ENCODE results near the gene ZFR2.

Gene ZFR2

GRCh38 chr19:3807574-3808354 lies 61.1 kb downstream of the ZFR2 start:
- Histone ChIP-seq H3K9me3 (ENCODE audit: control insufficient read depth, insufficient read depth, low read length) (no peaks in the 10 kb centered on the region), H3K27me3 (ENCODE audit: control insufficient read depth, insufficient read depth, low read length) (no peaks in the 10 kb centered on the region), H3K4me1 (ENCODE audit: control insufficient read depth, insufficient read depth, low read length) (no peaks in the 10 kb centered on the region), H3K9ac (ENCODE audit: low read depth, low read length) (no peak overlapping the region), H3K4me3 (ENCODE audit: low read depth, low read length) (no peak overlapping the region), H3K36me3 (ENCODE audit: control insufficient read depth, insufficient read depth, low read length) (no peaks in the 10 kb centered on the region)

- Histone ChIP-seq H3K27me3 (ENCODE audit: control insufficient read depth, insufficient read depth, low read length) (peaks cover under 1% of the 10 kb centered on the region), H3K9ac (ENCODE audit: low read depth, low read length) (no peak overlapping the region), H3K9me3 (ENCODE audit: control insufficient read depth, insufficient read depth, low read length) (no peaks in the 10 kb centered on the region), H3K4me1 (ENCODE audit: control insufficient read depth, insufficient read depth, low read length) (no peaks in the 10 kb centered on the region), H3K36me3 (ENCODE audit: control insufficient read depth, insufficient read depth, low read length) (no peaks in the 10 kb centered on the region), H3K4me3 (ENCODE audit: low read depth, low read length) (no peak overlapping the region)
Measured at GRCh38 chr19:3807131-3807480, 61.7 kb downstream of the ZFR2 start.

GRCh38 chr19:3805859-3806258 lies 63.0 kb downstream of the ZFR2 start:
- no peaks in the 10 kb centered on the region for H3K36me3 ChIP-seq (ENCODE audit: control insufficient read depth, insufficient read depth, low read length)
- no peak overlapping the region for H3K9ac ChIP-seq (ENCODE audit: low read depth, low read length)
- H3K4me3 ChIP-seq (ENCODE audit: low read depth, low read length), result no peak overlapping the region
- no peaks in the 10 kb centered on the region for H3K9me3 ChIP-seq (ENCODE audit: control insufficient read depth, insufficient read depth, low read length)
- H3K27me3 ChIP-seq (ENCODE audit: control insufficient read depth, insufficient read depth, low read length), result peaks cover 5% of the 10 kb centered on the region
- no peaks in the 10 kb centered on the region for H3K4me1 ChIP-seq (ENCODE audit: control insufficient read depth, insufficient read depth, low read length)

GRCh38 chr19:3804429-3804828 lies 64.4 kb downstream of the ZFR2 start:
- no peak overlapping the region for H3K9ac ChIP-seq (ENCODE audit: low read depth, low read length)
- H3K27me3 ChIP-seq (ENCODE audit: control insufficient read depth, insufficient read depth, low read length), result peaks cover 5% of the 10 kb centered on the region
- no peaks in the 10 kb centered on the region for H3K36me3 ChIP-seq (ENCODE audit: control insufficient read depth, insufficient read depth, low read length)
- no peak overlapping the region for H3K4me3 ChIP-seq (ENCODE audit: low read depth, low read length)
- H3K4me1 ChIP-seq (ENCODE audit: control insufficient read depth, insufficient read depth, low read length), result no peaks in the 10 kb centered on the region
- H3K9me3 ChIP-seq (ENCODE audit: control insufficient read depth, insufficient read depth, low read length), result no peaks in the 10 kb centered on the region

GRCh38 chr19:3803986-3804385 lies 64.9 kb downstream of the ZFR2 start:
- no peaks in the 10 kb centered on the region for H3K4me1 ChIP-seq (ENCODE audit: control insufficient read depth, insufficient read depth, low read length)
- peaks cover 5% of the 10 kb centered on the region for H3K27me3 ChIP-seq (ENCODE audit: control insufficient read depth, insufficient read depth, low read length)
- H3K36me3 ChIP-seq (ENCODE audit: control insufficient read depth, insufficient read depth, low read length), result no peaks in the 10 kb centered on the region
- no peak overlapping the region for H3K9ac ChIP-seq (ENCODE audit: low read depth, low read length)
- H3K9me3 ChIP-seq (ENCODE audit: control insufficient read depth, insufficient read depth, low read length), result no peaks in the 10 kb centered on the region
- no peak overlapping the region for H3K4me3 ChIP-seq (ENCODE audit: low read depth, low read length)

- H3K36me3 ChIP-seq (ENCODE audit: control insufficient read depth, insufficient read depth, low read length), result no peaks in the 10 kb centered on the region
- no peaks in the 10 kb centered on the region for H3K4me1 ChIP-seq (ENCODE audit: control insufficient read depth, insufficient read depth, low read length)
- peaks cover 5% of the 10 kb centered on the region for H3K27me3 ChIP-seq (ENCODE audit: control insufficient read depth, insufficient read depth, low read length)
- H3K4me3 ChIP-seq (ENCODE audit: low read depth, low read length), result no peak overlapping the region
- no peaks in the 10 kb centered on the region for H3K9me3 ChIP-seq (ENCODE audit: control insufficient read depth, insufficient read depth, low read length)
- no peak overlapping the region for H3K9ac ChIP-seq (ENCODE audit: low read depth, low read length)
Measured at GRCh38 chr19:3803114-3803888, 65.5 kb downstream of the ZFR2 start.

- Histone ChIP-seq H3K4me1 (ENCODE audit: control insufficient read depth, insufficient read depth, low read length) (no peaks in the 10 kb centered on the region), H3K9me3 (ENCODE audit: control insufficient read depth, insufficient read depth, low read length) (no peaks in the 10 kb centered on the region), H3K9ac (ENCODE audit: low read depth, low read length) (no peak overlapping the region), H3K4me3 (ENCODE audit: low read depth, low read length) (peak overlapping the region; percentile 58), H3K36me3 (ENCODE audit: control insufficient read depth, insufficient read depth, low read length) (no peaks in the 10 kb centered on the region), H3K27me3 (ENCODE audit: control insufficient read depth, insufficient read depth, low read length) (peaks cover 5% of the 10 kb centered on the region)
Measured at GRCh38 chr19:3801412-3802096, 67.3 kb downstream of the ZFR2 start.

- no peak overlapping the region for H3K9ac ChIP-seq (ENCODE audit: low read depth, low read length)
- peak overlapping the region; percentile 58 for H3K4me3 ChIP-seq (ENCODE audit: low read depth, low read length)
- H3K4me1 ChIP-seq (ENCODE audit: control insufficient read depth, insufficient read depth, low read length), result no peaks in the 10 kb centered on the region
- peaks cover 5% of the 10 kb centered on the region for H3K27me3 ChIP-seq (ENCODE audit: control insufficient read depth, insufficient read depth, low read length)
- H3K9me3 ChIP-seq (ENCODE audit: control insufficient read depth, insufficient read depth, low read length), result no peaks in the 10 kb centered on the region
- H3K36me3 ChIP-seq (ENCODE audit: control insufficient read depth, insufficient read depth, low read length), result no peaks in the 10 kb centered on the region
Measured at GRCh38 chr19:3800996-3801395, 67.8 kb downstream of the ZFR2 start.

- no peaks in the 10 kb centered on the region for H3K36me3 ChIP-seq (ENCODE audit: control insufficient read depth, insufficient read depth, low read length)
- H3K4me3 ChIP-seq (ENCODE audit: low read depth, low read length), result no peak overlapping the region
- peaks cover 5% of the 10 kb centered on the region for H3K27me3 ChIP-seq (ENCODE audit: control insufficient read depth, insufficient read depth, low read length)
- no peaks in the 10 kb centered on the region for H3K9me3 ChIP-seq (ENCODE audit: control insufficient read depth, insufficient read depth, low read length)
- H3K9ac ChIP-seq (ENCODE audit: low read depth, low read length), result no peak overlapping the region
- H3K4me1 ChIP-seq (ENCODE audit: control insufficient read depth, insufficient read depth, low read length), result no peaks in the 10 kb centered on the region
Measured at GRCh38 chr19:3798137-3798536, 70.7 kb downstream of the ZFR2 start.

GRCh38 chr19:3796358-3796757 lies 72.5 kb downstream of the ZFR2 start:
- Histone ChIP-seq H3K4me3 (ENCODE audit: low read depth, low read length) (no peak overlapping the region), H3K4me1 (ENCODE audit: control insufficient read depth, insufficient read depth, low read length) (no peaks in the 10 kb centered on the region), H3K36me3 (ENCODE audit: control insufficient read depth, insufficient read depth, low read length) (no peaks in the 10 kb centered on the region), H3K27me3 (ENCODE audit: control insufficient read depth, insufficient read depth, low read length) (no peaks in the 10 kb centered on the region), H3K9me3 (ENCODE audit: control insufficient read depth, insufficient read depth, low read length) (no peaks in the 10 kb centered on the region), H3K9ac (ENCODE audit: low read depth, low read length) (no peak overlapping the region)

- Histone ChIP-seq H3K9me3 (ENCODE audit: control insufficient read depth, insufficient read depth, low read length) (no peaks in the 10 kb centered on the region), H3K27me3 (ENCODE audit: control insufficient read depth, insufficient read depth, low read length) (no peaks in the 10 kb centered on the region), H3K4me3 (ENCODE audit: low read depth, low read length) (no peak overlapping the region), H3K9ac (ENCODE audit: low read depth, low read length) (no peak overlapping the region), H3K4me1 (ENCODE audit: control insufficient read depth, insufficient read depth, low read length) (no peaks in the 10 kb centered on the region), H3K36me3 (ENCODE audit: control insufficient read depth, insufficient read depth, low read length) (no peaks in the 10 kb centered on the region)
Measured at GRCh38 chr19:3793799-3794198, 75.0 kb downstream of the ZFR2 start.

Measured in iPS-15b (cell line).